T-helper 9 cell (primary cell): Measurements from ENCODE around the gene PASK.
A peak's percentile ranks its signal among the peaks of the same experiment; 100 is the strongest.

Experiments used
- DNase-seq: peaks from one replicate; pipeline ENCODE4 v3.0.0-alpha.2; 2020

Gene PASK

GRCh38 chr2:241179899-241180298, 30.6 kb upstream of the PASK start:
- DNase-seq = no peak

GRCh38 chr2:241178961-241179360, 29.7 kb upstream of the PASK start:
- DNase-seq = no peak

- DNase-seq = no peak
Observed at GRCh38 chr2:241177526-241178334, 28.5 kb upstream of the PASK start.

- no peak for DNase-seq
Observed at GRCh38 chr2:241173557-241173956, 24.3 kb upstream of the PASK start.

GRCh38 chr2:241168366-241168765, 19.1 kb upstream of the PASK start:
- DNase-seq = no peak

GRCh38 chr2:241163601-241164118, 14.4 kb upstream of the PASK start:
- DNase-seq = no peak

GRCh38 chr2:241161646-241162281, 12.5 kb upstream of the PASK start:
- DNase-seq = no peak

GRCh38 chr2:241160318-241160717, 11.0 kb upstream of the PASK start:
- DNase-seq = no peak

- DNase-seq = no peak
Observed at GRCh38 chr2:241159116-241159515, 9.8 kb upstream of the PASK start.

- DNase-seq = no peak
Observed at GRCh38 chr2:241158546-241158900, 9.3 kb upstream of the PASK start.

GRCh38 chr2:241157841-241158545, 8.7 kb upstream of the PASK start:
- no peak for DNase-seq

- no peak for DNase-seq
Observed at GRCh38 chr2:241156971-241157441, 7.7 kb upstream of the PASK start.

GRCh38 chr2:241155936-241156335, 6.7 kb upstream of the PASK start:
- DNase-seq = no peak

- no peak for DNase-seq
Observed at GRCh38 chr2:241154915-241155314, 5.6 kb upstream of the PASK start.

GRCh38 chr2:241153616-241154015, 4.3 kb upstream of the PASK start:
- no peak for DNase-seq

- DNase-seq = no peak
Observed at GRCh38 chr2:241151934-241152660, 2.8 kb upstream of the PASK start.

GRCh38 chr2:241150660-241151530, 1.6 kb upstream of the PASK start:
- no peak for DNase-seq

- DNase-seq = peak; percentile 91
Observed at GRCh38 chr2:241149925-241150659, 820 bp upstream of the PASK start, which contains the start of gene PPP1R7. Gene PPP1R7 (plus strand): TSS chr2:241150467. CDS start chr2:241150496, 29 bp downstream.

- no peak for DNase-seq
Observed at GRCh38 chr2:241149675-241149924, 328 bp upstream of the PASK start.

GRCh38 chr2:241148239-241148638, 1.0 kb downstream of the PASK start:
- DNase-seq = no peak

- DNase-seq = no peak
Observed at GRCh38 chr2:241147336-241147735, 1.9 kb downstream of the PASK start.
